Colonic mucosa (tissue), 4 donors: ENCODE results near the gene SELENBP1. TPM values are rescaled to one million over a fixed set of nuclear protein-coding genes. Genes with fewer than 3 reads are reported as not detected.
A peak's percentile ranks its signal among the peaks of the same experiment; 100 is the strongest.

Experiments
- DNase-seq: peaks from one replicate; pipeline ENCODE4 v3.0.0-alpha.2; 2020
- H3K27ac ChIP-seq: fragments of 200-600 bp; one replicate; pipeline ENCODE4 v1.8.0; 2021
- H3K27me3 ChIP-seq: fragments of 200-600 bp; one replicate; pipeline ENCODE4 v1.8.0; 2021
- H3K36me3 ChIP-seq: fragments of 200-600 bp; one replicate; pipeline ENCODE4 v1.8.0; 2021
- H3K4me1 ChIP-seq: fragments of 200-600 bp; one replicate; pipeline ENCODE4 v1.8.0; 2021; ENCODE audit warnings: mild to moderate bottlenecking
- H3K4me3 ChIP-seq: fragments of 200-600 bp; one replicate; pipeline ENCODE4 v1.8.0; 2021
- H3K9ac ChIP-seq, 2 donors: one replicate each; pipeline ENCODE4 v1.7.0; 2013; ENCODE audit warnings: control low read depth in 2 of 2, low read depth in 2 of 2, low read length in 2 of 2
- H3K9me3 ChIP-seq: fragments of 200-600 bp; one replicate; pipeline ENCODE4 v1.8.0; 2021
- intact Hi-C: fragments of 100-400 bp; cut with DNase I; formaldehyde crosslinking; loops from one replicate; pipeline ENCODE4 v1.14.1; 2022
- total RNA-seq, 2 donors: library from RNA; stranded (reverse); fragmentation: NEBNext Ultra II Directional in 1 of 2; extraction: Animal tissue kit (Norgen Biotek cat#: 25700) in 1 of 2; gene quantifications; one replicate each; pipeline ENCODE4 v1.2.1, GENCODE V29; 2021
- TF ChIP-seq, protein P1 (sequence below): fragments of 200-600 bp; IDR thresholded peaks from one replicate; pipeline ENCODE4 v1.8.0; 2022; ENCODE audit warnings: antibody characterized with exemption, mild to moderate bottlenecking
- donor health status: healthy.
- donor health status: DM: no; HTN: no; CAD: no.
- donor health status: DM: no; HTN: no; CAD: no.

The SELENBP1 gene
- total RNA-seq, 2 donors from 2014 or later, result 744 to 902 TPM

DNA sequence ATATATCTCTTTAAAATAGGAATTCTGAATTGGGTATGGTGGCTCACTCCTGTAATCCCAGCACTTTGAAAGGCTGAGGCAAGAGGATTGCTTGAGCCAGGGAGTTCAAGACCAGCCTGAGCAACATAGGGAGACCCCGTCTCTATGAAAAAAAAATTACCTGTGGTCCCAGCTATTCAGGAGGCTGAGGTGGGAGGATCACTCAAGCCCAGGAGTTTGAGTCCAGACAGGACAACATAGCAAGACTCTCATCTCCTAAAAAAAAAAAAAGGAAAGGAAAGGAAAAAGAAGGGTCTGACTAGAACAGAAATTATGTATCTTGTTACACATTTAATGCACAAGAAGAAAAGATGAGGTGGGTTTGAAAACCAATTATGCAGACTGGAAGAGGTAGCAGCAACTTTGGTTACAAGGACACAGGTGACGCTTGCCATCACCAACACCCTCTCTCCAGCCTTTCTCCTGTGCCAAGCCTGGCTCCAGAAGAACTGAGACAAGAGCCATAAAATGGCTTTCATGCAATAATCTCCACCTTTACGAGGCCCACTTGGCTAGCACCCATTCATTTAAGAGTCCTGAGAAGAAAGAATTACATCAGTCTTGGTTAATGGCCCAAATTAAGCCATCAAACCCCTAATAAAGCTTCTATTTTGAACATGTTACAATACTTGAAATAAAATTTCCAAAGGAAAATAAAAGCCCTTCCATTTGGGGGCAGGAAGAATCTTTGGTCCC lies 4.8 kb upstream of the SELENBP1 start:
- H3K36me3 ChIP-seq, result no peaks in the 10 kb centered on the region
- H3K9me3 ChIP-seq, result no peaks in the 10 kb centered on the region
- peak; percentile 73 for DNase-seq
- peak overlapping the region; percentile 17 for H3K27ac ChIP-seq
- peaks cover 4% of the 10 kb centered on the region for H3K4me1 ChIP-seq
- peak overlapping the region in 1 of 2 donors; percentile 43 for H3K9ac ChIP-seq
- TF ChIP-seq, protein P1, sequence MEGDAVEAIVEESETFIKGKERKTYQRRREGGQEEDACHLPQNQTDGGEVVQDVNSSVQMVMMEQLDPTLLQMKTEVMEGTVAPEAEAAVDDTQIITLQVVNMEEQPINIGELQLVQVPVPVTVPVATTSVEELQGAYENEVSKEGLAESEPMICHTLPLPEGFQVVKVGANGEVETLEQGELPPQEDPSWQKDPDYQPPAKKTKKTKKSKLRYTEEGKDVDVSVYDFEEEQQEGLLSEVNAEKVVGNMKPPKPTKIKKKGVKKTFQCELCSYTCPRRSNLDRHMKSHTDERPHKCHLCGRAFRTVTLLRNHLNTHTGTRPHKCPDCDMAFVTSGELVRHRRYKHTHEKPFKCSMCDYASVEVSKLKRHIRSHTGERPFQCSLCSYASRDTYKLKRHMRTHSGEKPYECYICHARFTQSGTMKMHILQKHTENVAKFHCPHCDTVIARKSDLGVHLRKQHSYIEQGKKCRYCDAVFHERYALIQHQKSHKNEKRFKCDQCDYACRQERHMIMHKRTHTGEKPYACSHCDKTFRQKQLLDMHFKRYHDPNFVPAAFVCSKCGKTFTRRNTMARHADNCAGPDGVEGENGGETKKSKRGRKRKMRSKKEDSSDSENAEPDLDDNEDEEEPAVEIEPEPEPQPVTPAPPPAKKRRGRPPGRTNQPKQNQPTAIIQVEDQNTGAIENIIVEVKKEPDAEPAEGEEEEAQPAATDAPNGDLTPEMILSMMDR, result no peak
- H3K27me3 ChIP-seq, result no peaks in the 10 kb centered on the region
- intact Hi-C loops, result no loop called here
- H3K4me3 ChIP-seq, result no peak overlapping the region

DNA sequence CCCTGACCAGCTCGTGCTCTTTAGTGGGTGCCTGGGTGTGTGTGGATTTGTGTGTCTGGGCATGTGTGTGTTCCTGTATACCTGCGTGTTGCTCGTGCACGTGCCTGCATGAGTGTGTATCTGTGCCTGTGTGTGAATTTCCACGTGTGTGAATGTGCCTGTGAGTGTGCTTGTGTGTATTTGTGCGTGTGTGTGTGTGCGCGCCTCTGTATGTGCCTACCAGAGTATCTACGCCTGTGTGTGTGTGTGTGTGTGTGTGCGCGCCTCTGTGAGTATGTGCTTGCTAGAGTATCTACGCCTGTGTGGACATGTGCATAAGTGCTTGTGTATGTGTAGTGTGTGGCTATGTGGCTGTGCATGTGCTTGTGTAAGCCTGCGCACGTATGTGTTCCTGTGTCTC lies 691 bp upstream of the SELENBP1 start:
- no peak for DNase-seq
- H3K27me3 ChIP-seq, result no peaks in the 10 kb centered on the region
- intact Hi-C loops, result no loop called here

DNA sequence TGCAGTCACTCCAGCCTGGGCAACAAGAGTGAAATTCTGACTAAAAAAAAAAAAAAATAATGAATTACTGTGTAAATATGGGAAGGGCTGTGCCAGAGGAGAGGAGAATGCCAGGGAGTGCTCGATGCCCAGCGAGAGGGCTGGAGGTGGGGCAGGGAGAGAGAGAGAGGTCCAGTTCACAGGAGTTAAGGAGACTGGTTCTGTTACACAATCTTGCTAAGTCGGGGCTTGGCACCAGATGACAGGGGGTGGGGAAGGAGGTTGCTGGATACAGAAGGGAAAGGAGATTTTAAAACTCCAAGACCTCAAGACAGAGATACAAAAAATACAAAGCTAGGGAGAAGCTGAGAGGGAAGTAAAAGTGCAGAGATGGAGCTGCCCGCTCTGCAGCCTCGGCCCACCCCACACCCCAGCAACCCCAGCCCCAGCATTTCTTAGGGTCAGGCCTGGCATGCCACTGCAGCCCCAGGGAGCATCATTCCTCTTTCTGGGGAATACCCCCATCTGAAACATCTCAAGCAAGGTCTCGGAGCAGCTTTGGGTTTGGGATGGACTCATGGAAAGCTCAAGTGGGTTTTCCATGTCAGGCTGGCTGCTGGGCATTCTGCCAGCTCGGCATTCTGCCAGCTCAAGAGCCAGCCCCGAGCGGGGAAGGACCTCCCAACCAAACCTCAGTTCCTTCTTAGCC lies 991 bp downstream of the SELENBP1 start:
- Histone ChIP-seq H3K9ac (peak overlapping the region; percentile 63 to 99), H3K9me3 (no peaks in the 10 kb centered on the region), H3K36me3 (no peaks in the 10 kb centered on the region), H3K27me3 (no peaks in the 10 kb centered on the region), H3K4me1 (peaks cover 4% of the 10 kb centered on the region), H3K4me3 (peak overlapping the region; percentile 52), H3K27ac (peak overlapping the region; percentile 87)
- intact Hi-C loops, result no loop called here
- DNase-seq, result peak; percentile 82
- TF ChIP-seq, protein P1, result no peak

More for the DNA sequence above, 691 bp upstream of the SELENBP1 start:
- Histone ChIP-seq H3K4me3 (no peak overlapping the region), H3K4me1 (peaks cover 4% of the 10 kb centered on the region), H3K27ac (peak overlapping the region; percentile 87), H3K9me3 (no peaks in the 10 kb centered on the region), H3K9ac (peak overlapping the region in 1 of 2 donors; percentile 60), H3K36me3 (no peaks in the 10 kb centered on the region)
- TF ChIP-seq, protein P1, result no peak

DNA sequence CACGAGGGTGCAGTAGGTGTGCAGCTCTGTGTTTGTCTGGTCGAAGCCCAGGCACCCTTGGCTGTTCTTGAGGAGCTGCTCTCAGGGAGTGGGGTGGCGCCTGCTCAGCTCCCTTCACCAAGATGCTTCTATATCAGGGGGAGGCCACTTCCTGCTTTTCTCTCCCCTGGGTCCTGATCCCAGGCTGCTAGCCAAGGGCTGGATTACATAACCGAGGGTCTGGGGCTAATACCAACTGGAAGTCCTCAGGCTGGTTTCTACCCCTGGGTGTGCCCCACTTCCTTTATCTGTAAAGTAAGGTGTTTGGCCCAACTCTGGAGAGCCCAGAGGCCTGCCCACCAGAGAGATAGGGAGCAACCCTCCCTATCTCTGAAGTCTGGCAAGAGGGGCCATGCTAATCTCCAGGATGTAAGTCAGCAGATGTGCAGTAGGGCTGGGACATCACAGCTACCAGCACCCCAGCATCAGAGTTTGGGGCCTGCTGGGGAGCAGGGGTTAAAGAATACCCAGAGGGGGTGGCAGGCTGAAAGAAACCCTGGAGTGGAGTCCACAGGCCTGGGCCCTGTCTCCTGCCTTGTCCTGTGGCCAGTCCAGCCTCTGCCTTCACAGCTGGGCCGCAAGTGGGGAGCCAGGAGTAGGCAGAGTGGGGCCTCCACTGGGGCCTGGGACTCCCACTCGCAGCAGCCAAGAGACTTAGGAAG lies 2.1 kb downstream of the SELENBP1 start:
- TF ChIP-seq, protein P1, result no peak
- DNase-seq, result peak; percentile 50
- Histone ChIP-seq H3K9me3 (no peaks in the 10 kb centered on the region), H3K4me3 (peak overlapping the region; percentile 52), H3K27me3 (no peaks in the 10 kb centered on the region), H3K4me1 (peaks cover 4% of the 10 kb centered on the region), H3K27ac (peak overlapping the region; percentile 87), H3K9ac (peak overlapping the region; percentile 58 to 81), H3K36me3 (peaks cover 2% of the 10 kb centered on the region)
- intact Hi-C loops, result no loop called here

DNA sequence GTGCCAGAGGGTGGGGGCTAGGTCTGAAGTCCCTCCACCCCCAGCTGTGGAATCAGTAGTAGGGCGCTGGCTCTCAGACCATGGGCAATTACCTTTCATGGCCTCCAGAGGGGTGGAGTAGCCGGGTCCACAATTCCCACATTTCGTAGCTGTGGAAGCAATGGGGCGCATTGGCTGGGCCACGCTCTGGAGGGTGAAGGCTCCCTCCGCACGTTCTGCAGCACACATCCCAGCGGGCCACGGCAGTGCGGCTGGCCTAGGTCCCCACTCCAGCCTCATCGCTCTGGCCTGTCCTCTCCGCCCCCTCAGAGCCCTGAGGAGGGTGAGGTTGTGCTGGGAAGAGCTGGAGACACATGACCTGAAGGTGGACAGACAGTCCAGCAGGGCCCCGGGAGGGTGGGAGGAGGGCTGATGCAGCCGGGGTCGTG lies 2.9 kb downstream of the SELENBP1 start:
- peak; percentile 45 for DNase-seq
- H3K4me1 ChIP-seq, result peaks cover 4% of the 10 kb centered on the region
- H3K27me3 ChIP-seq, result no peaks in the 10 kb centered on the region
- TF ChIP-seq, protein P1, result peak; percentile 11
- H3K27ac ChIP-seq, result peak overlapping the region; percentile 87
- no peak overlapping the region for H3K4me3 ChIP-seq
- H3K36me3 ChIP-seq, result peaks cover 7% of the 10 kb centered on the region
- peak overlapping the region in 1 of 2 donors; percentile 81 for H3K9ac ChIP-seq
- intact Hi-C loops, result no loop called here
- no peaks in the 10 kb centered on the region for H3K9me3 ChIP-seq
